GM20431 (cell line): Measurements from ENCODE around the gene CRACR2A.

Source experiments
- in situ Hi-C: fragments of 300-500 bp; cut with MseI, MboI; formaldehyde crosslinking; loops from one replicate; pipeline ENCODE4 v1.15.0; 2020; ENCODE audit warnings: low sequenced_read_pairs; ENCODE audit not compliant: unreplicated experiment

The CRACR2A gene

DNA sequence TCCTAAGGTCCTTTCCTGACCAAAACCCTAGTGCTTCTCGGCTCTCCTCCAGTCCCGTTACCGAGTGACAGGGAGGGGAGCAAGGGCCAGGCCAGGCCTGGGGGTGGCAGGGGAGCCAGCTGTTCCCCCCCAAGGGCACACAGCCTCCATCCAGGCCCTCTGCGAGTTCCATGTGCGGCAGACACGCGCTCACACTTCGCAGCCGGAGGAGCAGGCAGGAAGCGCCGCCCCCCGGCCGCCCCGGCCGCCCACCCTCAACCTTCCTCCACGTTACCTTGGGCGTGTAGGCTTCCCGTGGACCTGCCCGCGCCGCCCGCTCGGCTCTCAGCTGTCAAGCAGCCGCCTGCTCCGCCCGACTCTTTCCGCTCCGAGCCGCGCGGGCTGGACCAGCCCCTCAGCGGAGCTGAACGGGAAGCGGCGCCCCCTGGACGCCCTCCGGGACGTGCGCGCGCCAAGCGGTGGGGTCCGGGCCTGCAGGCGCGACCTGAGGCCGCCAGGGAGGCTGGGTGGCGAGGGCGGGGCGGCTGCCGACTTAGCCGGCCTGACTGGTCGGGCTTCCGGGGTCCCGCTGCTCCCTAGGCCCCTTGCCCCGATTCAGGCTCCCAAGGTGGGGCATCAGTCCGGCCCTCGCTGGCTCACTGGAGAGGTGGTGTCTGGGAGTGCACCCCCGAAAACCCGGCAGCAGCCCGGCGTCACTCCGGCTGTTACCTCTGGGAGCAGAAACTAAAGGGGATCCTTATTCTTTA, at the start of gene CRACR2A:
Gene CRACR2A (minus strand): TSS at position 369 of the 746 bp plus-strand sequence. CDS start 56,110 bp downstream, outside the sequence.
- in situ Hi-C loops, result no loop called here

- in situ Hi-C loops, result no loop called here
Observed at GRCh38 chr12:3797531-3798048, 44.7 kb upstream of the CRACR2A start.

- in situ Hi-C loops, result no loop called here
Observed at GRCh38 chr12:3795492-3796133, 42.7 kb upstream of the CRACR2A start.

- in situ Hi-C loops, result no loop called here
Observed at GRCh38 chr12:3795066-3795465, 42.2 kb upstream of the CRACR2A start.

DNA sequence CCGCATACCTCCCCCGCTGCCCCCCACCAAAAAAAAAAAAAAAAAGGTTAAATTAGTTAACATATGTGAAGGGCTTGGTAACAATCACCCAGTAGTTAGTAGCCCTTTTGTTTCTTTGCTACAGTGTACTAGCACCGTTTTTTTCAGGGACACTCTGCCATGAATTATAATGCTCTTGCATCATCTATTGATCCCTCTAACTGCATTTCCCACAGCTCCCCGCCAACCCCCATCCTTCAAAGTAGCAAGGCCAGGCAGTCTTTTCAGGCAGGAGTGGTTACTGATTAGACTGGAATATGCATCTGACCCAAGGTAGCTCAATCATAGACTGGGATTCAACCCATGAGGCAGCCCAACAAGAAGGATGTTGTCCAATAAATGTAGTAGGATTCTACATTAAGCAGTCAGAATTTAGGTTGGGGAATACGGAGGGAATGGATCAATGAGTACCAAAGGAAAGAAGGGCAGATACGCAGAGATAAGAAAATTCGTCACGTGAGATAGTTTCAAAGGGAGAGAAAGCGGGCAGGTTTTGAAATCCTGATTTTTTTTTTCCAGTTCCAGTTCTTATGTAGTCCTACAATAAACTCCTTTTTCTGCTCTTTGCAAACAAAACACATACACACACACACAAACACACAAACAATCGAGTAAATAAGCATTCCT, 39.8 kb upstream of the CRACR2A start:
- in situ Hi-C loops, result no loop called here

GRCh38 chr12:3791256-3791874, 38.5 kb upstream of the CRACR2A start:
- in situ Hi-C loops, result no loop called here

GRCh38 chr12:3790642-3791041, 37.7 kb upstream of the CRACR2A start:
- in situ Hi-C loops, result no loop called here

- in situ Hi-C loops, result loop anchor here (10.0 kb wide), 1 partner anchor 495 kb away; no protein-coding TSS in a partner anchor
Observed at GRCh38 chr12:3789838-3790237, 36.9 kb upstream of the CRACR2A start.

GRCh38 chr12:3777206-3777809, 24.4 kb upstream of the CRACR2A start:
- in situ Hi-C loops, result no loop called here

GRCh38 chr12:3775385-3776035, 22.6 kb upstream of the CRACR2A start:
- in situ Hi-C loops, result no loop called here

DNA sequence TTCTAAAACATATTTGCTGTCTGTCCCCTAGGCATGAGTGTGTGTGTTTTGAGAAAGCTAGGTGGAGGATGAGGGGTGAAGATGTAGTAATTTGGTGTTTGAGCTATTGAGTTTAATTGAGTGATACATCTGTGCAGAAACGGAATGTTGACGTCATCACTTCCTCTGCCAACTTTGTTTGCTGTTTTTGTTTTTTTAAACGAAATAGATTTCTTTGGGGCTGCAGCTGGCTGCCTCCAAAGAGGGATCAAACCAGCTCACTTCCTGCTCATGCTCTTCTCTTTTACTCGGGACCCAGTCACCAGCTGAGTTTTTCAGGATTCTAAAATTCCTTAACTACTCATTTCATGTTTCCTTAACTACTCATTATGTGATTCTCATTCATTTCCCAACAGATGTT, 19.5 kb upstream of the CRACR2A start:
- in situ Hi-C loops, result no loop called here

DNA sequence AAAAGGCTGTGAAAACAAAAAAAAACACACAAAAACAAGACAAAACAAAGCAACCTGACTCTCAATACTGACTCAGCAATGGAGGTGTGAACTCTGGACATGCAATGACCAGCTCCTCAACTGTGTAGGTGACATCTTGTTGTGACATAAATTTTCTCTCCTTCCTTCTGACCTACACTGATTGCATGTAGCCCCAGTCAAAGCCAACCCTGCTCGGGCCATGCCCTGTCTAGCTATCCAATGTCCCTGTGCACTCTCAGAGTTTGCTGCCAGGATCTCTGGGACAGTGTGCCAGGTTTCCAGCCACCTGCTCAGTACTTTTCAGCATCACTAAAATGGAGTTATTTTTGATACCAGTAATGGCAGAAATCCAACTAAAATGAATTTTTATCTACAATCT, 18.9 kb upstream of the CRACR2A start:
- in situ Hi-C loops, result no loop called here

GRCh38 chr12:3770891-3771290, 18.0 kb upstream of the CRACR2A start:
- in situ Hi-C loops, result no loop called here

DNA sequence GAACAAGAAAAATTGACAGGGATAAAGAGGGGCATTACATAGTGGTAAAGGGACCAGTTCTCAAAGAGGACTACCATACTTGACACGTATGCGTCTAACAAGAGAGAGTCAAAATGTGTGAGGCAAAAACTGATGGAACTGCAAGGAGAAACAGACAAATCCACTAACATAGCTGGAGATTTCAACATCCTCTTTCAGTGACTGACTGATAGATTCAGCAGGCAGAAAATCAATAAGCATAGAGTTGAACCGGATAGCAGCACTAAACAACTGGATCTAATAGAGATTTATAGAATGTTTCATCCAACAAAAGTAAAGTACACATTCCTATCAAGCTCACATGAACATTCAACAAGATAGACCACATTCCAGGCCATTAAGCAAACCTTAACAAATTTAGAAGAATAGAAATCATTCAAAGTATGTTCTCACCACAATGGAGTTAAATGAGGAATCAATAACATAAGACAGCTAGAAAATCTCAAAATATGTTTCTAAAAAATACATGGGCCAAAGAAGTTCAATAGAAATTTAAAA, 16.1 kb upstream of the CRACR2A start:
- in situ Hi-C loops, result no loop called here

DNA sequence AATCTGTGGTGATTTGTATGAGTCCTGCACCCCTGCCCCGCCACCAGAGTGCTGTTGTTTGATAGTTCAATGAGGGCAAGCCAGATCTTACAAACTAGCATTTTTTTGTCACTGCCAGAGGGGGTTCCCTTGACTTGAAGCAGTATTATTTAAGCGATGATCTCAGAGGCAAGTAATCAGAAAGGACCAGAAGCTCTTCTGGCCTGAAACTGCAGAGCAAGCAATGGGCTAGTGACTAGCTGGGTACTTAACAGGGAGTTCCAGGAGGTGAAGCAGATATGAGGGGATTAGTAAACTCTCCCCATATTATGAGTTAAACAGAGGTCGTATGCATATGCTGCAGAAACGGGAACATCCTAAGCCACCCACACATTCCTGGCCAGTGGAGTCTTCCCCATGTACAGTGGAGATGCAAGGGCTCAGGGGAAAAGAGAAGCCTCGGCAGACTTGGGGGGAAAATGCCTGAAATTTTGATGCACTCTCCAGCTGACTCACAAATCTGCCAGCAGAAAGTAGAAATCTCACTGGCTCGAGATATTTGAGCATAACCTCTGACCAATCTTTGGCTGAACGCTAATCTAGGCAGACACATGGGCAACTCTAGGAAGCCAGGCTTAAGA, 8.3 kb upstream of the CRACR2A start:
- in situ Hi-C loops, result no loop called here

- in situ Hi-C loops, result no loop called here
Observed at GRCh38 chr12:3759878-3760277, 7.0 kb upstream of the CRACR2A start.

GRCh38 chr12:3757261-3757660, 4.4 kb upstream of the CRACR2A start:
- in situ Hi-C loops, result no loop called here

GRCh38 chr12:3755898-3756297, 3.0 kb upstream of the CRACR2A start:
- in situ Hi-C loops, result no loop called here
